Esophagus (tissue), 2 donors: ENCODE data around the gene PARD3B. TPM values are rescaled to one million over a fixed set of nuclear protein-coding genes. Genes with fewer than 3 reads are reported as not detected.

ENCODE experiments used
- H3K27ac ChIP-seq, 2 donors: one replicate each; pipeline ENCODE4 v1.5.1; 2013; ENCODE audit warnings: low read depth in 2 of 2, mild to moderate bottlenecking in 2 of 2, inconsistent platforms in 1 of 2, low read length in 1 of 2, moderate library complexity in 1 of 2
- H3K27me3 ChIP-seq, 2 donors: one replicate each; pipeline ENCODE4 v1.6.1; 2013; ENCODE audit warnings: low read length in 2 of 2, control low read depth in 1 of 2, mild to moderate bottlenecking in 1 of 2; ENCODE audit not compliant: insufficient read depth in 2 of 2, control insufficient read depth in 1 of 2
- H3K36me3 ChIP-seq, 2 donors: one replicate each; pipeline ENCODE4 v1.6.1; 2013; ENCODE audit warnings: low read length in 1 of 2; ENCODE audit not compliant: control insufficient read depth in 2 of 2, insufficient read depth in 2 of 2
- H3K4me1 ChIP-seq, 2 donors: one replicate each; pipeline ENCODE4 v1.6.1; 2013; ENCODE audit warnings: low read length in 1 of 2; ENCODE audit not compliant: control insufficient read depth in 2 of 2, insufficient read depth in 2 of 2
- H3K4me3 ChIP-seq, 2 donors: one replicate each; pipeline ENCODE4 v1.5.1; 2013; ENCODE audit warnings: low read length in 2 of 2, mild to moderate bottlenecking in 2 of 2, low read depth in 1 of 2, moderate library complexity in 1 of 2
- H3K9me3 ChIP-seq, 2 donors: one replicate each; pipeline ENCODE4 v1.6.1; 2013; ENCODE audit warnings: mild to moderate bottlenecking in 2 of 2, low read depth in 1 of 2, low read length in 1 of 2, moderate library complexity in 1 of 2; ENCODE audit not compliant: control insufficient read depth in 2 of 2, insufficient read depth in 1 of 2
- WGBS, 2 donors: extraction: QIAGEN DNeasy Blood & Tissue Kit; methylation state at CpG; one replicate each; pipeline ENCODE4 v1.1.7; 2013; 5-methylcytosine and 5-hydroxymethylcytosine counted together
- polyA plus RNA-seq, 2 donors: library from polyadenylated mRNA; stranded (reverse); fragments of 200-250 nt; gene quantifications; one replicate each; pipeline ENCODE4 v1.2.3, GENCODE V29; 2013
- donor health status: healthy with polysubstance abuse.
- donor health status: Bipolar disorder and iron deficiency.

PARD3B gene
- polyA plus RNA-seq, 2 donors, result 1.2 to 1.3 TPM

DNA sequence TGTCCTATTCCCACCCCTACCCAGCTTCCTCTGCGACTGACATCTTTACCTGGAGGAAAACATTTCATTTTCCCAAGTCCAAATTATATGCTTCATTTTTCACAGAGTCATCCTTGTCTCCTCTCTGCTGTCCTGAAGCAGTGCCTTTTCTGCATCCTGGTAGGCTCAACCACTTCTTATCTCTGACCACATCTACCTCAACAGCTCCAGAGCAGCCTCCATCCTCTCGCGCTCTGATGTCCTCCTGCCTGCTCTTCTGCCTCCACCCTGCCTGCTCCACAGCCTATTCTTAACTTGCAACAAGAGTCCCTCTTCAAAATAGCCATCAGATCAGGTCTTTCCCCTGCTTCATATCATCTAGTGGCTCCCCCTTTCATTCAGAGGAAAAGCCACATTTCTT lies 457.1 kb downstream of the PARD3B start:
- Histone ChIP-seq H3K27me3 (no peaks in the 10 kb centered on the region), H3K27ac (no peak overlapping the region), H3K4me3 (no peak overlapping the region), H3K36me3 (no peaks in the 10 kb centered on the region), H3K4me1 (no peaks in the 10 kb centered on the region), H3K9me3 (no peaks in the 10 kb centered on the region)
- WGBS, 2 donors, result 91 to 93% methylated on average over 3 of the region's 3 CpGs

DNA sequence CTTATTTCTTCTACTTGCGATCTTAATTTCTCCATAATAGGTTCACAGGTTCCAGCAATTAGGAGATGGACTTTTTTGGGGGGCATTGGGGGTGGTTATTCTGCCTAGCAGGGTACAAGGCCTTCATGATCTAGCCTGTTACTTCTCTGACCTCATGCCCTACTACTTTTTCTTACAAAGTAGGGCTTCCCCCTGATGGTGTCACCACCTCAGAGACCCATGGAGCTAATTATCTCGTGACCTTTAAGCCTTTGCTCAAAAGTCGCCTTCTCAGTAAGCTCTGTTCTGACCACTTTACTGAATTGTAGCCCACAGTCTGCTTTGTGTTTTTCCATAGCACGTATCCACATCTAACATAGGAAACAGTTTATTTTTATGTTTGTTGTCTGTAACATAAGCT lies 458.0 kb downstream of the PARD3B start:
- H3K27me3 ChIP-seq, result no peaks in the 10 kb centered on the region
- H3K4me1 ChIP-seq, result no peaks in the 10 kb centered on the region
- H3K4me3 ChIP-seq, result no peak overlapping the region
- H3K36me3 ChIP-seq, result no peaks in the 10 kb centered on the region
- WGBS, 2 donors, result 89% methylated on average over 4 of the region's 4 CpGs
- no peaks in the 10 kb centered on the region for H3K9me3 ChIP-seq
- no peak overlapping the region for H3K27ac ChIP-seq

DNA sequence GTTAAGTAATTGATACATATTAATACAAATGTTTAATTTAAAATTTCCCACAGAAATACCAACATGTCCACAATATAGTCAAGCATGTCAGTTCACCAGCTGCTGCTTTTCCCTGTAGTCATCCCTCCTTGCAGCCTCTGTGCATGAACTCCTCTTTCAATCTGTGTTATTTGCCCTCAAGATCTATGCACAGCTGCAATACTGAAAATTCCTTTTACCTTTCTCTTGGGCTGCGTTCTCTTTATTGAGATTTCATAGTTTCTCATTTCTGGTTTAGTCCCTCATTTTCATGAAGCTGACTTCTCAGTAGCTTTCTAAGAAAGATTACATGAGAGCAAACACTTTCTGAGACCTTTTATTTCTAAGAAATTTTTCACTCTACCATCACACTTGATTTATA lies 464.9 kb downstream of the PARD3B start:
- H3K9me3 ChIP-seq, result no peaks in the 10 kb centered on the region
- no peaks in the 10 kb centered on the region for H3K4me1 ChIP-seq
- 0% methylated on average over 1 of the region's 1 CpG for WGBS, 2 donors
- no peaks in the 10 kb centered on the region for H3K36me3 ChIP-seq
- H3K4me3 ChIP-seq, result no peak overlapping the region
- no peaks in the 10 kb centered on the region for H3K27me3 ChIP-seq
- H3K27ac ChIP-seq, result no peak overlapping the region

DNA sequence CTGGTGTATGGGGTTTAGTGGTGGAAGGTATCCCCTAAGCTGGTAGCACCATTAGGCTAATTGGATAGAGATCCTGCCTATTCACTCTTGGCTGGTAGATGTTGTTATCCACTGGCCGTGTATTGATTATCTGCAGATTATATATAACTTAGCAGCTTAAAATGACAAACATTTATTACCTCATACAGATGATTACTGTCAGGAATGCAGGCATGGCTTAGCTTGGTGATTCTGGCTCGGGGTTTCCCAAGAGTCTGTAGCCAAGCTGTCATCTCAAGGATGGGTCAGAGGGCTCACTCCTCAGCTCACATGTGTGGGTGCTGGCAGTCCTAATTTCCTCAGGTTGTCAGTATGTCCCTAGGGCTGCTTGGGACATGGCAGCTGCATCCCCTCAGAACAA lies 465.8 kb downstream of the PARD3B start:
- 76 to 77% methylated on average over 2 of the region's 2 CpGs for WGBS, 2 donors

DNA sequence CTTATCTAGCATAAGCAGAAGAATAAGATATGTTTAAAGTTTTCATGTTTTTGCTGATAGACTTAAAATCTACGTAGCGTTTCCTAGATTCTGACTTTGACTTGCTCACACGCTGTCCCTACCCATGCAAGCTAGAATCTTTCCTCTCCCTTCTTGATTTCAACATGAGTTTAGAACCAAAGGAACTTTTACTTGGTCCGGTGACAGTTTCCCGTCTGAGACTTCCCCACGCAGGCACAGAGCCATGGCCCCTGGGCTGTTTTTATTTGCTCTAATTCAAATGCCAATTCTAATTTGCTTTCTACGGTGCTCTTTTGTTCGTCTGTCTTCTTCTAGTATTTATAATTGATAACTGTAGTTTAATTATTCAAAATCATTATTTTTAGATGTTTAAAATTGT lies 467.7 kb downstream of the PARD3B start:
- no peaks in the 10 kb centered on the region for H3K36me3 ChIP-seq
- H3K4me1 ChIP-seq, result no peaks in the 10 kb centered on the region
- H3K27ac ChIP-seq, result no peak overlapping the region
- H3K27me3 ChIP-seq, result no peaks in the 10 kb centered on the region
- H3K9me3 ChIP-seq, result no peaks in the 10 kb centered on the region
- no peak overlapping the region for H3K4me3 ChIP-seq
- WGBS, 2 donors, result 65 to 72% methylated on average over 8 of the region's 8 CpGs

More for the DNA sequence above, 465.8 kb downstream of the PARD3B start:
- Histone ChIP-seq H3K27ac (no peak overlapping the region), H3K27me3 (no peaks in the 10 kb centered on the region), H3K4me3 (no peak overlapping the region), H3K36me3 (no peaks in the 10 kb centered on the region), H3K4me1 (no peaks in the 10 kb centered on the region), H3K9me3 (no peaks in the 10 kb centered on the region)

DNA sequence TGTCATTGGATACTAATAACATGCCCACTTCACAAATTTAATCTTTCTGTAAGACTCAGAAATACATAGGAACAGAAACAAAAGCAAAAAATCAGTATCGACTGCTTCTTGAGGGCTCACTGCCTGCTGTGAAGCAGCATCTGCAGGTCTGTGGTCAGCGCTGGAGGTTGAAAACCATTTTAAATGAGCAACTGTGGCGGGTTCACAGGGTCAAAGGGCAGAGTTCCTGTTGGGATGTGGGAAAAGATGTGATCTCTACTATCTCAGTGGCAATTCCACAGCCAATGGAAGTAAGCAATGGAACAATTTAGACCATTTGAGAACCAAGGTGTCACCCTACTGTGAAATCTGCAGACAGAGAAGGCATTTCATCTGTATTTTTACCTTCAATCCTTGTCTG lies 468.3 kb downstream of the PARD3B start:
- H3K4me3 ChIP-seq, result no peak overlapping the region
- no peak overlapping the region for H3K27ac ChIP-seq
- no peaks in the 10 kb centered on the region for H3K36me3 ChIP-seq
- WGBS, 2 donors, result 94 to 96% methylated on average over 3 of the region's 3 CpGs
- H3K27me3 ChIP-seq, result no peaks in the 10 kb centered on the region
- H3K9me3 ChIP-seq, result no peaks in the 10 kb centered on the region
- H3K4me1 ChIP-seq, result no peaks in the 10 kb centered on the region

DNA sequence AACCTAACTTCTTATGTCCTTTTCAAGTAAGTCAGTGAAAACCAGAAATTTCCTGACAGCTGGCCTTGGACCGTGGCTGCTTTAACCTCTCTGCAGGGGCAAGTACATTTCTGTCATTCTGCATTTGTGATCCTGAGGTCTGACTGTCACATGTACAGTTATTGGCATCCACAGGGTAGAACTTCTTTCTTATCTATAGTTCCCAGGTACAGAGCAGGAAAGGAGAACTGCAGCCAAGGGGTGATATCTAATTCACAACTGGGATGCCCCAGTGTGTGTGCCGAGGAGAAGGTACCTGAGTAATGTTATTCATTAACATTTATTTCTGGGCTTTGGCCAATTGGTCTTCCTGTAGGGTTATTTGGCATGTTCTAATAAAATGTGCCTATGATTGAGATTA lies 468.9 kb downstream of the PARD3B start:
- H3K27me3 ChIP-seq, result no peaks in the 10 kb centered on the region
- no peaks in the 10 kb centered on the region for H3K9me3 ChIP-seq
- H3K4me1 ChIP-seq, result no peaks in the 10 kb centered on the region
- 66 to 80% methylated on average over 2 of the region's 2 CpGs for WGBS, 2 donors
- no peaks in the 10 kb centered on the region for H3K36me3 ChIP-seq
- H3K27ac ChIP-seq, result no peak overlapping the region
- no peak overlapping the region for H3K4me3 ChIP-seq

DNA sequence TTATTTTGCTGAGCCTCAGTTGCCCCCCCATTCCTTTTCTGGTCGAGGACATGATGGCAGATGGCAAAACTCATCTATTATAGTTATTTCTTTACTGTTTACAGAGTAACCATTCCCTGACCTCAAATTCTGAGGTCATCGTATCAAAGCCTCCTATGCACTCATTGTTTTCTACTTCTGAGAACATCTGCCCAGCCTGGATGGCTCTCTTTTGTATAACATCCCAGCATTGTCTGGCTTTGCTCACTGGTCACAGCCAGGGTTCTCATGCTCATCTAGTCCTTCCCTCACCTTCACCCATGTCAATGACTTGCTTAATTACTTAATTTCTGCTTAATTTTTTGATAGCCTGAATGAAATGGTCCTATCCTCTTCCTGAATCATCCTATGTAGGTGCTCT lies 472.1 kb downstream of the PARD3B start:
- no peak overlapping the region for H3K27ac ChIP-seq
- no peaks in the 10 kb centered on the region for H3K36me3 ChIP-seq
- WGBS, 2 donors, result 65 to 68% methylated on average over 2 of the region's 2 CpGs
- no peaks in the 10 kb centered on the region for H3K9me3 ChIP-seq
- H3K4me3 ChIP-seq, result no peak overlapping the region
- H3K27me3 ChIP-seq, result no peaks in the 10 kb centered on the region
- H3K4me1 ChIP-seq, result no peaks in the 10 kb centered on the region

DNA sequence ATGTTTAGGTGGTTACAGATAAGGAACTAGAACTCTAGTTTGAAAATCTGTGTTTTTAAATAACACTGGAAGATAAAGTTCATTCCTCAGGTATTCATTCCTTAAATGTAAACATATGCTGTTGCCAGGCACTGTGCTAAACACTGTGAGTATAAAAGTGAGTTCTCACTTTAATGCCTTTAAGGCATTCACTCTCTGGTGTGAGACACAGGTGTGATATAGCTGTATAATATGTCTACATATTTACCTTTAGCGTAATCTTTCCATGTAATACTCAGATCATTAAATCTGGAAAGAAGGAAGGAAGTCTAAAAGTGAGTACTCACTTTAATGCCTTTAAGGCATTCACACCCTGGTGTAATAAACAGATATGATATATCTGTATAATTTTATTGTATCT lies 472.6 kb downstream of the PARD3B start:
- no peak overlapping the region for H3K27ac ChIP-seq
- no peaks in the 10 kb centered on the region for H3K4me1 ChIP-seq
- H3K27me3 ChIP-seq, result no peaks in the 10 kb centered on the region
- 75 to 87% methylated on average over 1 of the region's 1 CpG for WGBS, 2 donors
- H3K36me3 ChIP-seq, result peaks cover 0 to 1% of the 10 kb centered on the region in 2 donors
- no peak overlapping the region for H3K4me3 ChIP-seq
- H3K9me3 ChIP-seq, result no peaks in the 10 kb centered on the region

DNA sequence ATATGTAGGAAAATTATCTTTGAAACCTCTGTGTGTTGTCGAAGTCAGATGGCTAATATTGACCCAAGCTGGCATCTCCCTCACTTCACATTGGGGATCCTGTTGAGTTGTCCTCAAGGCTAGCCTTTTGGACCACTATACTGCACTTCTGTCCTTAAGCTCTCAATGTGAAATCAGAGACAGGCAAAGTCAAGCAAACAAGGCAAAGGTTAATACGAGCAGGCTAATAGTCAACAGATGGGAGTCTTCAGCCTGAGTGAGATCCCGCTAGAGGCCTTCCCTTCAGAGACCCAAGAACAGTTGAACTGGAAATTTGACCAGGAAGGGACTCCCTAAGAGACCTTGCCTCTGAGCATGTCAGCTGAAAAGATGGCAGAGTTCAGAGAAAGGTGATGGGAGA lies 475.4 kb downstream of the PARD3B start:
- H3K4me3 ChIP-seq, result no peak overlapping the region
- no peak overlapping the region for H3K27ac ChIP-seq
- no peaks in the 10 kb centered on the region for H3K27me3 ChIP-seq
- no peaks in the 10 kb centered on the region for H3K4me1 ChIP-seq
- H3K9me3 ChIP-seq, result no peaks in the 10 kb centered on the region
- peaks cover 0 to 3% of the 10 kb centered on the region in 2 donors for H3K36me3 ChIP-seq
- WGBS, 2 donors, result 85 to 91% methylated on average over 3 of the region's 3 CpGs
